GM20431 (cell line): ENCODE data around the gene LOC101059915.

ENCODE experiments used
- in situ Hi-C: fragments of 300-500 bp; cut with MseI, MboI; formaldehyde crosslinking; loops from one replicate; pipeline ENCODE4 v1.15.0; 2020; ENCODE audit warnings: low sequenced_read_pairs; ENCODE audit not compliant: unreplicated experiment

The LOC101059915 gene

GRCh38 chrX:71667328-71668247 lies at the start of gene LOC101059915:
Gene LOC101059915 (plus strand): TSS chrX:71667546.
- in situ Hi-C loops = no loop called here

- in situ Hi-C loops = no loop called here
These were observed 49.6 kb upstream of the LOC101059915 start for GRCh38 chrX:71617742-71618141.

GRCh38 chrX:71618303-71618721 lies 49.0 kb upstream of the LOC101059915 start, which contains the start of gene CXCR3:
Gene CXCR3 (minus strand): TSS chrX:71618511. CDS start chrX:71618449, 62 bp downstream.
- in situ Hi-C loops = no loop called here

- in situ Hi-C loops = no loop called here
These were observed 48.6 kb upstream of the LOC101059915 start for GRCh38 chrX:71618787-71619186.

GRCh38 chrX:71619193-71619592 lies 48.2 kb upstream of the LOC101059915 start:
- in situ Hi-C loops = no loop called here

- in situ Hi-C loops = no loop called here
These were observed 47.4 kb upstream of the LOC101059915 start for GRCh38 chrX:71619986-71620385.

GRCh38 chrX:71621603-71622002 lies 45.7 kb upstream of the LOC101059915 start:
- in situ Hi-C loops = no loop called here

GRCh38 chrX:71622032-71622575 lies 45.2 kb upstream of the LOC101059915 start:
- in situ Hi-C loops = no loop called here

GRCh38 chrX:71622576-71623450 lies 44.5 kb upstream of the LOC101059915 start:
- in situ Hi-C loops = no loop called here

- in situ Hi-C loops = no loop called here
These were observed 43.6 kb upstream of the LOC101059915 start for GRCh38 chrX:71623714-71624113.

GRCh38 chrX:71625471-71625870 lies 41.9 kb upstream of the LOC101059915 start:
- in situ Hi-C loops = no loop called here

- in situ Hi-C loops = no loop called here
These were observed 40.8 kb upstream of the LOC101059915 start for GRCh38 chrX:71626576-71626975.

GRCh38 chrX:71627588-71628404 lies 39.5 kb upstream of the LOC101059915 start:
- in situ Hi-C loops = no loop called here

GRCh38 chrX:71629467-71629866 lies 37.9 kb upstream of the LOC101059915 start:
- in situ Hi-C loops = no loop called here

GRCh38 chrX:71632923-71633657 lies 34.3 kb upstream of the LOC101059915 start:
- in situ Hi-C loops = no loop called here

- in situ Hi-C loops = no loop called here
These were observed 33.0 kb upstream of the LOC101059915 start for GRCh38 chrX:71634366-71634765.

- in situ Hi-C loops = no loop called here
These were observed 30.7 kb upstream of the LOC101059915 start for GRCh38 chrX:71636438-71637252.

GRCh38 chrX:71637253-71637618 lies 30.1 kb upstream of the LOC101059915 start:
- in situ Hi-C loops = no loop called here
